Cardiac fibroblast (primary cell): Measurements from ENCODE around the gene DYSF.

Source experiments
- DNase-seq, 2 donors: peaks; one replicate each; pipeline versions ENCODE4 v3.0.0 to v3.0.0-alpha.2; 2010; ENCODE audit warnings: low read depth in 2 of 2
- H3K4me3 ChIP-seq, 2 donors: replicated peaks in 1 of 2; 1 replicate in 1 of 2; 2 replicates in 1 of 2; pipeline ENCODE4 v1.5.1; 2011; ENCODE audit warnings: low read depth in 2 of 2, low read length in 2 of 2, mild to moderate bottlenecking in 2 of 2, moderate library complexity in 1 of 2
- TF ChIP-seq, protein P1 (sequence below): IDR thresholded peaks from one replicate; pipeline ENCODE4 v1.5.1; 2011; ENCODE audit warnings: low read depth, mild to moderate bottlenecking, low read length, inconsistent platforms

The DYSF gene

DNA sequence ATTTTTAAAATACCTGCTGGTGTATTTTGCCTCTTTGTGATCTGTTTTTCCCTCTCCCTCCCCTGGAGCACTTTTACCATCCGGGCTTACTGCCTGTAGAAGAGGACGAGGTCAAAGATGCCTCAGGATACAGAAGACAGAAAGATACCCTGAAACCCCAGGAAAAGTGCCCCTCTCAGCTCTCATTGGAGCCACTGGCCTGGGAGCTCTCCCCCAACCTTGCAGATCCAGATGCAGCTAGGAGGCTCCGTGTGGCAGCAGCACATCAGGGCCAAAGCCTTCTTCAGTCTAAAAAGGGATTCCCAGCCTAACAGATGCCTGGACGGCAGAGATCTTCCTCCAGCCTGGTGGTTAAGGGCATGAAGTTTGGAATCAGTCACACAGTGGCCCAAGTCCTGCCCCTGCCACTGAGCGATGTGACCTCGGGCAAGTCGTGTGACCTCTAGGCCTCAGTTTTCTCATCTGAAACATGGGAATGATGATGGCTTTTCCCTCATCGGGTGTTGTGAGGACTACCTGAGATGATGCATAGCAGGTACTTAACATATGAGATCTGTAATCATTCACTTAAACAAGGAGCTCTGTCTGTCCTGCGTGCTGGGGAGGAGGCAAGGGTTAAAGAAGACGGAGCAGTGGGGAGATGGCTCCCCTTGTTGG, 239.4 kb downstream of the DYSF start:
- H3K4me3 ChIP-seq = no peak overlapping the region
- DNase-seq = no peak
- TF ChIP-seq, protein P1, sequence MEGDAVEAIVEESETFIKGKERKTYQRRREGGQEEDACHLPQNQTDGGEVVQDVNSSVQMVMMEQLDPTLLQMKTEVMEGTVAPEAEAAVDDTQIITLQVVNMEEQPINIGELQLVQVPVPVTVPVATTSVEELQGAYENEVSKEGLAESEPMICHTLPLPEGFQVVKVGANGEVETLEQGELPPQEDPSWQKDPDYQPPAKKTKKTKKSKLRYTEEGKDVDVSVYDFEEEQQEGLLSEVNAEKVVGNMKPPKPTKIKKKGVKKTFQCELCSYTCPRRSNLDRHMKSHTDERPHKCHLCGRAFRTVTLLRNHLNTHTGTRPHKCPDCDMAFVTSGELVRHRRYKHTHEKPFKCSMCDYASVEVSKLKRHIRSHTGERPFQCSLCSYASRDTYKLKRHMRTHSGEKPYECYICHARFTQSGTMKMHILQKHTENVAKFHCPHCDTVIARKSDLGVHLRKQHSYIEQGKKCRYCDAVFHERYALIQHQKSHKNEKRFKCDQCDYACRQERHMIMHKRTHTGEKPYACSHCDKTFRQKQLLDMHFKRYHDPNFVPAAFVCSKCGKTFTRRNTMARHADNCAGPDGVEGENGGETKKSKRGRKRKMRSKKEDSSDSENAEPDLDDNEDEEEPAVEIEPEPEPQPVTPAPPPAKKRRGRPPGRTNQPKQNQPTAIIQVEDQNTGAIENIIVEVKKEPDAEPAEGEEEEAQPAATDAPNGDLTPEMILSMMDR = no peak

DNA sequence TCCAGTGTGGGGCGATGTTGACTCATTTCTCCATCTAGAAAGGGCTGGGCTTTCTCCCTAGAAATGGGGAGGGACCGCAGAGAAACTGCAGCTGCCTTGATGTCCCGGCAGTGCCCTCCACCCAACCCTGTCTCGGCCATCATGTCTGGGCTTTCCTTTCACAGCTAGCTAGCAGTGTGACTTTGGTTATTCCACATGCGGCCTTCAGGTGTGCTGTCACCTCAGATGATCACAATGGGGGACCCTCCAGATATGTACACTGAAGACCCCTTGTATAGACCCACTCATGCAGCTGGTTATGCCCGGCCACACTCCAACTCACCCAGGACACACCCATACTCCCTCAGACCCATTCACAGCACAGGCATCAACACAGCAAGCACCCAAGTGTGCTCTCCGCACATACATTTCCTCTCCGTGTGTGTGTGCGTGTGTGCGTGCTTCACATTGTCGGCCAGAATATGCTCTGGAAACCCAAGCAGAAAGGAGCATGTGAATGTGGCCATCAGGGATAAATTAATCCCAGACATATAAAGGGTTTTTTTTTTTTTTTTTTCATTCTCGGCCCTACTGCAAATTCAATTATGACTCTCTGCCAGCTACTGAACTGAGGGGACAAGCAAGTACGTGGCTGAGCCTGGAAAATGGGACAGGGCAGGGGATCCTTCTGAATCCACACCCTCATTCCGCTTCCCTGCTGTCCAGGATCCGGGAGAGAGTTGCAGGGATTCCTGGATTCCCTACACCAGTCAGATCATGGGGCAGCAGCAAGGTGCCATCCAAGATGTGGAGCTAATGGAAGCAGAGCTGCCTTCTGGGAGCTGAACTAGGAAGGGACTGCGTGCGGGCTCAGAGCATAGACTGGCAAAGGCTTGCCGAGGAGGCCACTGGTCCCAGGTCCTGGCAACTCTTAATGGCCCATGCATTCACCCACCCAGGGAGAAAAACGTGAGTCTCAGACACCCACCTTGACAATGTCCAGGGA, 240.2 kb downstream of the DYSF start:
- TF ChIP-seq, protein P1 = no peak
- H3K4me3 ChIP-seq = no peak overlapping the region
- no peak for DNase-seq

DNA sequence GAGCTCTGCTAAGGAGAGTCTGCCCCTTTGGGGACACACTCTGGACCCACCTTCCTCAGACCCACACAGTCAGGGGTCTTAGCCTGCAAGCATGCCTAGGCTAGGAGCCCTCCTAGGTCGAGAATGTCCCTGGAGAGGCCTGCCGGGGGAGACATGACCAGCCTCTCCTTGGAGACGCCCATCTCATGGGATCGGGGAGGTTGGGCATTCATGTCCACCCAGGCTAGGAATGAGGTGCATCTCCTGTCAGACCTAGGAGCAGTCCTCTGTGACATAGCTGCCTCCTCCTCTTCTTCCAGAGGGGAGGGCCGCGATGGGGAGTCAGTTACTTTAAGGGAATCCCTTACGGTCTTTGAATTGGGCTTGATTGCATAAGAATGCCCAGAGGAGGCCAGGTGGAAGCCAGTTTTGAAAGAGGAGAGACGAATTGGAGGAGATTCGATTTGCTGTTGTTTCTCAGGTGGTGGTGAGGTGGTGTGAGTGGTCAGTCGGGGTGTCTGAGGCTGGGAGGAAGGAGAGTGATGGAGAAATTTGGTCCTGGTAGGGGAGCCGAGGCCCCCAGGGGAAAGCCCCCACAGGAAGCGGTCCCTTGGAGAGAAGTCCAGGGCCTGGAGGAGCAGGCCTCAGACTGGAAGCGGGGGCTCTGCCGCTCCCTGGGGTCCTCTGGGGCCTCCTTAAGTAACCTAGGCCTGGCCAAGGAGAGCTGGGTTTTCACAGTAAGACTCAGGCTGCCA, 241.3 kb downstream of the DYSF start:
- TF ChIP-seq, protein P1 = no peak
- no peak overlapping the region for H3K4me3 ChIP-seq
- no peak for DNase-seq

DNA sequence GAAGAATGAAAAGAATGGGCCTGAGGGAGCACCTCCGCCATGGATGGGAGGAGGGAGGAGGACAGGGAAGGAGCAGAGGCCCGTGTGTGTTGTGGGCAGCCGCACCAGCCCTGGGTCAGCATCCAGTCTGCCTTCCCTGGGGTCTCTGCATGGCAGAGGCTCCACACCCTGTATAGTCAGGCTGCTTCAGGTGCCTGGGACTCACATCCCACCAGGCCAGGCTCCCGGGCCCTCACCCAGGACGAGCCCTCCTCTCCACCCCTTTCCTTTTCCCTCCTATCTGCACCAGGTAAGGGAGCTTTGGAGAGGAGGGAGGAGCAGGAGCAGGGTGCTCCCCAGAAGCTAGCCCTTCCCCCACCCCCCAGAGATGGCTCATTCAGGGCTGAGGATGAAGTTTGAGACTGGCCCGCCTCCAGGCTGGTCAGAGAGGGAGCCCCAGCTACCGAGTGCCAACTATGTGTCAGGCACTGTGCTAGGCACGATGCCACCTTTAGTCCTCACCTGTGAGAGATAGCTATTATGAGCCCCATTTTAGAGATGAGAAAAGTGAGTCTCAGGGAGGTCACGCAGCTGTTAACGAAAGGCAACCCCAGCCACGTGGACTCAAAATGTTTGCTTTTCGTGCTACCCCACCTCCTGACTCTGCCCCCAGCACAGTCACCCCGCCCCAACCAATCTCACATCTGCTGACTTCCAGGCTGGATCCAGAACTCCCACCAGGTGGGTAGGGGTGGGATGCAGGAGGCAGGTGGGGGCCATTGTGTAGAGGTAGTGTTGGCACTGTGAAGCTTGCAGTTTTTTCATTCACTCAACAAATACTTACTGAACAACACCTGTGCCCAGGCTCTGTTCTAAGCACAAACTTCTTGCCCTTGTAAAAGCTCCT, 242.1 kb downstream of the DYSF start:
- TF ChIP-seq, protein P1 = no peak
- DNase-seq = no peak

DNA sequence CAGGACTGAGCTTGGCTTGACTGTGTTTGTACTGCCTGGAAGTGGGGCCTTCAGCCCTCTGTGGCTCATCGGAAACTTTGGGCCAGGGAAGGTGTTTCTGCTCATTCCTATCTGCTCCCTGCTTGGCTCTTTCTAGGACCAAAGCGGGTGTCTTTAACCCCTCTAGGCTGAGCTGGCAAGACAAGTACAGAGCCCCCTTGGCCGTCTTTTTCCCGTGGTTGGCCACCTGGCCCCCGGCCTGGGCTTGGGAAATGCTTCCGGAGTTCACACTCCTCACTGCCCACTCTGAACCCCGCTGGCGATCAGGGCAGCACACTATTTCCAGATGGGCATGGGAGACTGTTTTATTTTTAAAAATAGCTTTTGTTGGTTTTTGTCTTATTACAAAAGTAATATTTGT, 243.0 kb downstream of the DYSF start:
- DNase-seq = peak in 1 of 2 donors; percentile 23
- TF ChIP-seq, protein P1 = no peak
- H3K4me3 ChIP-seq = no peak overlapping the region

More for the DNA sequence above, 242.1 kb downstream of the DYSF start:
- H3K4me3 ChIP-seq = no peak overlapping the region
